HepG2 (cell line): ENCODE measurements around the gene AKAP10. TPM values are rescaled to one million over a fixed set of nuclear protein-coding genes. Genes with fewer than 3 reads are reported as not detected.

Experiments
- ATAC-seq: fragments of 200-7000 bp; cut with Tn5 transposase; 3 replicates; pipeline ENCODE4 v1.9.1; 2020; ENCODE audit warnings: mild to moderate bottlenecking, moderate library complexity
- BruUV-seq: library from RNA; stranded (reverse); fragments of 400-500 nt; replicated peaks from 2 replicates; lab custom pipeline; 2021; lab: Mats Ljungman, UMichigan
- CTCF ChIA-PET: fragments of 300-600 bp; formaldehyde crosslinking; extraction: SDS; loops from one replicate; lab custom pipeline; 2021; ENCODE audit warnings: low total read pairs, inconsistent platforms, low intra/inter-chr PET ratio; lab: Yijun Ruan, JAX
- POLR2A ChIA-PET: fragments of 350-600 bp; sonication (Branson Sonifier 250); formaldehyde crosslinking; loops from one replicate; lab custom pipeline; 2020; ENCODE audit warnings: antibody characterized with exemption, inconsistent platforms; lab: Yijun Ruan, JAX
- DNase-seq: peaks from one replicate; pipeline ENCODE4 v3.0.0-alpha.2; 2015; ENCODE audit warnings: low spot score
- FAIRE-seq: peaks from 3 replicates; lab custom pipeline; 2011; peaks lifted over from hg19 to GRCh38; lab: Jason Lieb, UNC
- H2AFZ ChIP-seq: one replicate; pipeline ENCODE4 v1.6.1; 2011; ENCODE audit warnings: low read length, inconsistent platforms
- H3K27ac ChIP-seq: fragments of 300-600 bp; 3 replicates; pipeline ENCODE4 v1.8.0; 2011; ENCODE audit warnings: mixed run types, mild to moderate bottlenecking, mixed read lengths, low read length, inconsistent platforms; ENCODE audit not compliant: insufficient read depth; ENCODE audit errors: extremely low read length
- H3K27me3 ChIP-seq, 2 experiments: fragments of 200-600 bp in 1 of 2; 2 replicates in 1 of 2; 3 replicates in 1 of 2; pipeline versions ENCODE4 v1.6.0 to v1.8.0; 2011; ENCODE audit warnings: low read length in 2 of 2, mild to moderate bottlenecking in 2 of 2, moderate library complexity in 2 of 2, inconsistent platforms in 1 of 2; ENCODE audit not compliant: insufficient read depth in 2 of 2, control insufficient read depth in 1 of 2
- H3K36me3 ChIP-seq, 2 experiments: fragments of 200-600 bp in 1 of 2; replicated peaks in 1 of 2; 2 replicates in 1 of 2; 3 replicates in 1 of 2; pipeline versions ENCODE4 v1.5.1 to v1.8.0; 2011; ENCODE audit warnings: low read length in 2 of 2, inconsistent platforms in 1 of 2; ENCODE audit not compliant: insufficient read depth in 2 of 2, control insufficient read depth in 1 of 2
- H3K4me1 ChIP-seq: 2 replicates; pipeline ENCODE4 v1.5.1; 2012; ENCODE audit warnings: low read length, inconsistent platforms; ENCODE audit not compliant: insufficient read depth
- H3K4me2 ChIP-seq: 2 replicates; pipeline ENCODE4 v1.6.0; 2011; ENCODE audit warnings: low read depth, low read length, inconsistent platforms
- H3K4me3 ChIP-seq, 3 experiments: fragments of 200-600 bp in 1 of 3; sonication (generic), shearing (Covaris generic) in 1 of 3; replicated peaks in 1 of 3; 2 replicates each; pipeline ENCODE4 v1.5.1; 2011 to 2016; ENCODE audit warnings: low read length in 3 of 3, inconsistent platforms in 2 of 3, low read depth in 2 of 3, mild to moderate bottlenecking in 2 of 3, control low read depth in 1 of 3, mixed read lengths in 1 of 3; ENCODE audit not compliant: insufficient read depth in 1 of 3
- H3K79me2 ChIP-seq: one replicate; pipeline ENCODE4 v1.6.1; 2011; ENCODE audit warnings: low read length, inconsistent platforms; ENCODE audit not compliant: insufficient read depth
- H3K9ac ChIP-seq: 2 replicates; pipeline ENCODE4 v1.6.0; 2011; ENCODE audit warnings: mild to moderate bottlenecking, low read depth, low read length, inconsistent platforms; ENCODE audit not compliant: insufficient read depth
- H3K9me3 ChIP-seq: 2 replicates; pipeline ENCODE4 v1.5.1; 2012; ENCODE audit warnings: mild to moderate bottlenecking, low read length
- H4K20me1 ChIP-seq: 2 replicates; pipeline ENCODE4 v1.6.0; 2011; ENCODE audit warnings: inconsistent platforms, mild to moderate bottlenecking, low read length, moderate library complexity; ENCODE audit not compliant: insufficient read depth
- BORCS8-MEF2B ChIP-seq: sonication (generic); formaldehyde crosslinking; IDR thresholded peaks from 2 replicates; pipeline ENCODE4 v1.8.0; 2022; ENCODE audit warnings: mild to moderate bottlenecking, missing genetic modification reagents
- RFXAP ChIP-seq: sonication (generic); formaldehyde crosslinking; IDR thresholded peaks from 2 replicates; pipeline ENCODE4 v1.4.0; 2020; ENCODE audit warnings: missing genetic modification reagents, borderline replicate concordance
- ZBTB10 ChIP-seq: sonication (generic); formaldehyde crosslinking; IDR thresholded peaks from 2 replicates; pipeline ENCODE4 v1.4.0; 2020; ENCODE audit warnings: missing genetic modification reagents, borderline replicate concordance
- WGBS: methylation state at CpG from one replicate; pipeline ENCODE4 v1.1.6; 2017; ENCODE audit warnings: low lambda C conversion rate; 5-methylcytosine and 5-hydroxymethylcytosine counted together
- in situ Hi-C: cut with HindIII; loops from 2 replicates; pipeline ENCODE4 v1.10.0; 2017; ENCODE audit warnings: low pct_unique_long_range_greater_than_20kb; ENCODE audit not compliant: extremely low pct_ligation_motif_present
- intact Hi-C: fragments of 100-400 bp; cut with micrococcal nuclease; formaldehyde crosslinking; loops from one replicate; pipeline ENCODE4 v1.10.0; 2022; ENCODE audit not compliant: unreplicated experiment
- polyA plus RNA-seq, 8 experiments: library from polyadenylated mRNA; depleted of rRNA in 3 of 8; stranded (reverse) in 7 of 8; unstranded in 1 of 8; fragments of >200 nt; fragmentation: Illumina TruSeq in 4 of 8; extraction: Trizol in 4 of 8; gene quantifications; 2 replicates each; pipeline versions ENCODE4 v1.2.1 to v1.2.3, GENCODE V29; 2011 to 2016; ENCODE audit warnings: low read depth in 4 of 8, missing spikeins in 1 of 8, mixed read lengths in 1 of 8; ENCODE audit not compliant: insufficient read depth in 1 of 8
- total RNA-seq, 5 experiments: library from RNA; depleted of rRNA; stranded (reverse); fragments of >200 nt; fragmentation: Illumina TruSeq; extraction: Trizol; gene quantifications; 2 replicates each; pipeline ENCODE4 v1.2.3, GENCODE V29; 2016; ENCODE audit warnings: low read depth in 1 of 5
- TF ChIP-seq, protein P1 (sequence below): sonication (generic); formaldehyde crosslinking; IDR thresholded peaks from 2 replicates; pipeline ENCODE4 v1.8.0; 2022; ENCODE audit warnings: missing genetic modification reagents, mild to moderate bottlenecking, borderline replicate concordance

The AKAP10 gene
- total and polyA plus RNA-seq, 2 of the 13 experiments (the other 11 are each of a cell fraction or from before 2014, with no cell fraction given), result 17.6 to 21.7 TPM

GRCh38 chr17:19897090-19897837 lies 80.4 kb downstream of the AKAP10 start:
- no peak for FAIRE-seq
- H3K27me3 ChIP-seq, result no peaks in the 10 kb centered on the region
- POLR2A ChIA-PET, result no interaction called here
- H3K4me3 ChIP-seq, result no peak overlapping the region
- H3K79me2 ChIP-seq, result no peaks in the 10 kb centered on the region
- ATAC-seq, result peak; percentile 33
- H3K4me2 ChIP-seq, result no peak overlapping the region
- WGBS, result 58% methylated on average over 8 of the region's 8 CpGs
- in situ Hi-C loops, result no loop called here
- H3K27ac ChIP-seq, result no peak overlapping the region
- H2AFZ ChIP-seq, result no peak overlapping the region
- no peaks in the 10 kb centered on the region for H3K4me1 ChIP-seq
- BruUV-seq, result no TSS peak
- intact Hi-C loops, result no loop called here
- TF ChIP-seq RFXAP, result no peak
- CTCF ChIA-PET, result no interaction called here
- no peaks in the 10 kb centered on the region for H3K9me3 ChIP-seq
- no peak for DNase-seq
- no peaks in the 10 kb centered on the region for H4K20me1 ChIP-seq
- no peak overlapping the region for H3K9ac ChIP-seq
- H3K36me3 ChIP-seq, result no peaks in the 10 kb centered on the region; a peak in 1 of 5 replicates

DNA sequence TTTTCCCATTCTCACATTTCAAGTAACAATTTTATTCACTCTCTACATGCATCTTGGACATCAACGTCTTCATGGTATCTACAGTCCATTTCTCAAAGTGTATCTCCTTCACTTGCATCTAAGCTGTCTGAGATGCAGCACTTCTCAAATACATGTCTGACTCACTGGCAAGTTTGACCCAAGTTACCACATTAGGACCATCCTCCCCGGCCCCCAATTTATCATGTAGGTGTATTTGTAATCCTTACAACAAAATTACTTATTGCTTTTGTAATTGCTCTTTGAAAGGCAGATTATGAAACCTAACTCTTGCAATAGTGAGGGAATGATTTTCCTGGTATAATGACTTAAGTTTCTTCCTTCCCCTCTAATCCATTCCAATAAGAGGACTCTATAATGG lies 80.9 kb downstream of the AKAP10 start:
- Histone ChIP-seq H4K20me1 (no peaks in the 10 kb centered on the region), H3K4me2 (no peak overlapping the region), H3K9me3 (no peaks in the 10 kb centered on the region), H3K4me1 (no peaks in the 10 kb centered on the region), H3K36me3 (no peaks in the 10 kb centered on the region), H2AFZ (no peak overlapping the region), H3K4me3 (no peak overlapping the region)
- no peak for DNase-seq
- BruUV-seq, result no TSS peak
- POLR2A ChIA-PET, result no interaction called here
- WGBS, result 45% methylated on average over 2 of the region's 2 CpGs
- no peak for ATAC-seq
- no peak for FAIRE-seq
- TF ChIP-seq, protein P1, sequence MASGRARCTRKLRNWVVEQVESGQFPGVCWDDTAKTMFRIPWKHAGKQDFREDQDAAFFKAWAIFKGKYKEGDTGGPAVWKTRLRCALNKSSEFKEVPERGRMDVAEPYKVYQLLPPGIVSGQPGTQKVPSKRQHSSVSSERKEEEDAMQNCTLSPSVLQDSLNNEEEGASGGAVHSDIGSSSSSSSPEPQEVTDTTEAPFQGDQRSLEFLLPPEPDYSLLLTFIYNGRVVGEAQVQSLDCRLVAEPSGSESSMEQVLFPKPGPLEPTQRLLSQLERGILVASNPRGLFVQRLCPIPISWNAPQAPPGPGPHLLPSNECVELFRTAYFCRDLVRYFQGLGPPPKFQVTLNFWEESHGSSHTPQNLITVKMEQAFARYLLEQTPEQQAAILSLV (CRISPR knock-in tag), result no peak
- TF ChIP-seq ZBTB10 (no peak), BORCS8-MEF2B (CRISPR knock-in tag) (no peak)
- TF ChIP-seq, all 625 proteins: peak for 0
- CTCF ChIA-PET, result no interaction called here
- Histone ChIP-seq H3K27ac (no peak overlapping the region), H3K27me3 (no peaks in the 10 kb centered on the region), H3K79me2 (no peaks in the 10 kb centered on the region), H3K9ac (no peak overlapping the region)
- in situ Hi-C loops, result no loop called here
- intact Hi-C loops, result no loop called here
